Measurements from ENCODE around the gene BORCS5. TPM values are rescaled to one million over a fixed set of nuclear protein-coding genes. Genes with fewer than 3 reads are reported as not detected.

Gene BORCS5
- total RNA-seq, 1 experiment from 2014 or later, result 13.9 TPM

DNA sequence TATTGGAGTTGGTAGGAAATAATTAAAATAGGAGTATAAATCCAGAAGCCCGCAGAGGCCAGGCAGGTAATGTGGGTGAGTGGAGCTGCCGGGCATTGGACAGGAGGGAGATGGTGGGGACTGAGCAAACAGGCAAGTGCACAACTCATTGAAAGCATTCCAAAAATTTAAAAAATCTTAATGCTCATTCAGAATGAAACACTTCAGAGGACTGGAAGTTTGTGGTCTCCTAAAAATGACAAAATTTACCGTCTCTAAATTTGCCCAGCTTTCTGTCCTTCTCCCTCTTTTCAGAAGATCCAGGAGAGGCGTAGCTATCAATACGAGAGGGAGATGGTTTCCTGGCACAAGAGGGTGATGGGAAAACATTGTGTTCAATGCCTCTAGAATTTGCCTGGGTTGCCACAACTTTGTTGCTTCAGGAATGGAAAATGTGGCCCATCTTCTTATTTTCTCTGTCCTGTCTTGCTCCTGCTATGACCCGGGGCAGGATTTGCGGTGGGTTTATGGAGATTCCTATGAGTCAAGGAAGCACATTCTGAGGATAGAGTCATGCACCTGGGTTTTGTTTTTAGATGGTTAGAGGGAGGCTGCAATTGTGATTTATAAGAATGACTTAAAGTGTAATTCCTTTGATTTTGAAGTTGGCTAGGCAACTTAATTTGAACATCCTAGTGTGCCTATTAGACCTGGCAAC lies 72.2 kb downstream of the BORCS5 start:
- H3K36me3 Mint-ChIP-seq (ENCODE audit: insufficient read depth in 1 of 3, low read depth in 3 of 3), result peaks cover 3 to 8% (median 5%) of the 10 kb centered on the region in 3 experiments
- no peak overlapping the region for H3K9ac ChIP-seq (ENCODE audit: extremely low read depth, insufficient read length, low read length)
- no peaks in the 10 kb centered on the region for H4K20me1 ChIP-seq (ENCODE audit: control insufficient read depth, insufficient read depth, insufficient read length)
- H2AK5ac ChIP-seq (ENCODE audit: insufficient read length, low read length), result no peak overlapping the region
- peaks cover 7% of the 10 kb centered on the region in 2 experiments for H3K9me3 Mint-ChIP-seq
- H2BK5ac ChIP-seq (ENCODE audit: insufficient read length, low read length), result no peak overlapping the region
- peaks cover 11 to 15% of the 10 kb centered on the region in 2 experiments for H3K4me1 Mint-ChIP-seq
- no peaks in the 10 kb centered on the region for H3K9me3 ChIP-seq (ENCODE audit: control insufficient read depth, low read depth, low read length)
- H3K27ac Mint-ChIP-seq, result no peak overlapping the region; a peak in 1 of 7 replicates
- DNase-seq, result no peak
- no peak overlapping the region for H2BK15ac ChIP-seq (ENCODE audit: low read depth, low read length)
- no peak overlapping the region for H2BK120ac ChIP-seq (ENCODE audit: low read depth, low read length, poor library complexity, severe bottlenecking)
- H3K27me3 Mint-ChIP-seq (ENCODE audit: low read depth), result no peaks in the 10 kb centered on the region; the same call in 1 of the 2 replicates
- H3T11ph ChIP-seq (ENCODE audit: low read length), result no peak overlapping the region
- no peak overlapping the region for H2BK12ac ChIP-seq (ENCODE audit: insufficient read length, low read depth, low read length)
- H3K4ac ChIP-seq (ENCODE audit: low read depth, low read length), result no peak overlapping the region
- H3K23me2 ChIP-seq (ENCODE audit: insufficient read length, low read depth, low read length, poor library complexity, severe bottlenecking), result no peaks in the 10 kb centered on the region
- no peak overlapping the region for H2BK20ac ChIP-seq (ENCODE audit: low read depth, low read length, poor library complexity, severe bottlenecking)
- no CpG with 5 or more reads among the region's 7 CpGs for WGBS (ENCODE audit: extremely low coverage, insufficient read length, low lambda C conversion rate)
- H3K27me3 ChIP-seq (ENCODE audit: insufficient read depth, low read length), result no peaks in the 10 kb centered on the region
- H3K4me1 ChIP-seq (ENCODE audit: insufficient read depth, low read length), result no peaks in the 10 kb centered on the region
- H4K91ac ChIP-seq (ENCODE audit: insufficient read length, low read depth, low read length), result no peak overlapping the region
- TF ChIP-seq, protein P1, sequence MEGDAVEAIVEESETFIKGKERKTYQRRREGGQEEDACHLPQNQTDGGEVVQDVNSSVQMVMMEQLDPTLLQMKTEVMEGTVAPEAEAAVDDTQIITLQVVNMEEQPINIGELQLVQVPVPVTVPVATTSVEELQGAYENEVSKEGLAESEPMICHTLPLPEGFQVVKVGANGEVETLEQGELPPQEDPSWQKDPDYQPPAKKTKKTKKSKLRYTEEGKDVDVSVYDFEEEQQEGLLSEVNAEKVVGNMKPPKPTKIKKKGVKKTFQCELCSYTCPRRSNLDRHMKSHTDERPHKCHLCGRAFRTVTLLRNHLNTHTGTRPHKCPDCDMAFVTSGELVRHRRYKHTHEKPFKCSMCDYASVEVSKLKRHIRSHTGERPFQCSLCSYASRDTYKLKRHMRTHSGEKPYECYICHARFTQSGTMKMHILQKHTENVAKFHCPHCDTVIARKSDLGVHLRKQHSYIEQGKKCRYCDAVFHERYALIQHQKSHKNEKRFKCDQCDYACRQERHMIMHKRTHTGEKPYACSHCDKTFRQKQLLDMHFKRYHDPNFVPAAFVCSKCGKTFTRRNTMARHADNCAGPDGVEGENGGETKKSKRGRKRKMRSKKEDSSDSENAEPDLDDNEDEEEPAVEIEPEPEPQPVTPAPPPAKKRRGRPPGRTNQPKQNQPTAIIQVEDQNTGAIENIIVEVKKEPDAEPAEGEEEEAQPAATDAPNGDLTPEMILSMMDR (conservative IDR thresholded peaks at IDR 0.05), result no peak
- no peak overlapping the region for H3K27ac ChIP-seq (ENCODE audit: insufficient read length, low read depth, low read length)
- H3K4me3 Mint-ChIP-seq, result no peak overlapping the region
- H3K23ac ChIP-seq (ENCODE audit: insufficient read length, low read depth, low read length), result no peak overlapping the region
- H4K8ac ChIP-seq (replicated peaks; ENCODE audit: insufficient read length, low read depth, low read length), result no peak overlapping the region
- no peak overlapping the region for H3K56ac ChIP-seq (ENCODE audit: insufficient read length, low read depth, low read length)
- H2AFZ ChIP-seq (ENCODE audit: low read length), result no peak overlapping the region
- H4K5ac ChIP-seq (ENCODE audit: insufficient read length, low read depth, low read length), result no peak overlapping the region
- no peaks in the 10 kb centered on the region for H3K79me1 ChIP-seq (ENCODE audit: insufficient read depth, low read depth, low read length, poor library complexity, severe bottlenecking)
- H3K14ac ChIP-seq (ENCODE audit: insufficient read depth, low read length), result no peak overlapping the region
- no peak overlapping the region for H3K4me2 ChIP-seq (ENCODE audit: insufficient read depth, insufficient read length, low read length)
- no peaks in the 10 kb centered on the region for H3K79me2 ChIP-seq (ENCODE audit: insufficient read depth, low read length)
- no peak overlapping the region for H3K18ac ChIP-seq (ENCODE audit: insufficient read length, low read depth, low read length)

All from H9 (cell line).